ENCODE results near the gene SPRYD3. TPM values are rescaled to one million over a fixed set of nuclear protein-coding genes. Genes with fewer than 3 reads are reported as not detected.
A peak's percentile ranks its signal among the peaks of the same experiment; 100 is the strongest.

Gene SPRYD3
- total RNA-seq, 1 experiment from 2014 or later: 47.5 TPM

- Histone ChIP-seq H3K4me1 (ENCODE audit: control insufficient read depth in 1 of 2, insufficient read depth in 2 of 2, low read length in 2 of 2) (peaks cover 25 to 43% of the 10 kb centered on the region in 2 experiments), H3K9me2 (ENCODE audit: insufficient read depth) (no peaks in the 10 kb centered on the region), H4K20me1 (ENCODE audit: insufficient read depth) (peaks cover 3% of the 10 kb centered on the region; the same call in 1 of the 2 replicates), H3K9me3 (ENCODE audit: control insufficient read depth in 1 of 2, insufficient read depth in 1 of 2, low read depth in 1 of 2, low read length in 2 of 2) (no peaks in the 10 kb centered on the region), H3K4me2 (ENCODE audit: low read length) (peak overlapping the region; percentile 76), H3K27me3 (ENCODE audit: insufficient read depth, low read length) (no peaks in the 10 kb centered on the region), H3K36me3 (ENCODE audit: control insufficient read depth in 1 of 2, insufficient read depth in 2 of 2, low read length in 2 of 2) (peaks cover 3 to 25% of the 10 kb centered on the region in 2 experiments; a peak in 3 of 4 replicates), H3K4me3 (replicated peaks in 1 of 2; ENCODE audit: low read depth in 1 of 2, low read length in 2 of 2) (no peak overlapping the region), H3K79me2 (ENCODE audit: insufficient read depth, low read length) (no peaks in the 10 kb centered on the region), H3K9ac (ENCODE audit: low read length) (0 out of 2 replicates have a peak overlapping the region, but pooled peaks have one; percentile 39), H3K27ac (ENCODE audit: low read depth, low read length) (peak overlapping the region; percentile 45; the same call in 1 of the 2 replicates), H2AFZ (ENCODE audit: low read depth, low read length, poor library complexity, severe bottlenecking) (no peak overlapping the region)
- ChIA-PET POLR2A (interaction anchor here (0.9 to 1.9 kb wide), 8 partner anchors 8 to 92 kb away, joined by 3 to 8 read pairs (median 4); partner anchors contain the start of gene SPRYD3), CTCF (interaction anchor here (0.8 to 1.7 kb wide), 16 partner anchors 8 to 178 kb away, joined by 3 to 20 read pairs (median 5); partner anchors contain the start of gene SPRYD3), RAD21 (ENCODE audit: low non-redundant PET in 1 of 2, low total read pairs in 2 of 2, uncharacterized antibody in 2 of 2, unreplicated experiment in 2 of 2) (interaction anchor here (1.0 to 1.3 kb wide), 5 partner anchors 14 to 177 kb away, joined by 3 to 7 read pairs (median 5); no protein-coding TSS in a partner anchor)
- TF ChIP-seq REST (IDR thresholded peaks at IDR 0.05; ENCODE audit: low read depth) (no peak), JUND (IDR thresholded peaks at IDR 0.05) (no peak), POLR2A (IDR thresholded peaks at IDR 0.05; ENCODE audit: borderline replicate concordance, extremely low read depth, insufficient read depth, insufficient read length) (no peak), SRF (IDR thresholded peaks at IDR 0.05; ENCODE audit: low read depth) (no peak), CBX3 (IDR thresholded peaks at IDR 0.05; ENCODE audit: low read depth) (no peak), EZH2 (IDR thresholded peaks at IDR 0.05) (no peak), ZNF274 (IDR thresholded peaks at IDR 0.05; ENCODE audit: low read depth, low read length) (no peak), ELF1 (IDR thresholded peaks at IDR 0.05; ENCODE audit: borderline replicate concordance, low read depth) (no peak), SP1 (IDR thresholded peaks at IDR 0.05; ENCODE audit: low read depth) (no peak), FOSL1 (IDR thresholded peaks at IDR 0.05; ENCODE audit: low read depth) (no peak), EGR1 (IDR thresholded peaks at IDR 0.05; ENCODE audit: low read depth) (no peak)
- TF ChIP-seq, protein P1, sequence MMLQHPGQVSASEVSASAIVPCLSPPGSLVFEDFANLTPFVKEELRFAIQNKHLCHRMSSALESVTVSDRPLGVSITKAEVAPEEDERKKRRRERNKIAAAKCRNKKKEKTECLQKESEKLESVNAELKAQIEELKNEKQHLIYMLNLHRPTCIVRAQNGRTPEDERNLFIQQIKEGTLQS (IDR thresholded peaks at IDR 0.05): no peak
- BruUV-seq (replicated peaks): no TSS peak
- intact Hi-C loops (cut with micrococcal nuclease): loop anchor here (10.0 kb wide), 1 partner anchor 223 kb away; no protein-coding TSS in a partner anchor
- DNase-seq (ENCODE audit: low read depth, low spot score): no peak
- no peak for ATAC-seq
Measured at GRCh38 chr12:53062011-53062961, 16.9 kb downstream of the SPRYD3 start.
